GM12801 (cell line): Measurements from ENCODE around the gene NAP1L4.

ENCODE experiments used
- TF ChIP-seq, protein P1 (sequence below): IDR thresholded peaks from one replicate; pipeline ENCODE4 v1.5.1; 2011; ENCODE audit warnings: control low read depth; ENCODE audit not compliant: insufficient read length; ENCODE audit errors: extremely low read depth

The NAP1L4 gene

DNA sequence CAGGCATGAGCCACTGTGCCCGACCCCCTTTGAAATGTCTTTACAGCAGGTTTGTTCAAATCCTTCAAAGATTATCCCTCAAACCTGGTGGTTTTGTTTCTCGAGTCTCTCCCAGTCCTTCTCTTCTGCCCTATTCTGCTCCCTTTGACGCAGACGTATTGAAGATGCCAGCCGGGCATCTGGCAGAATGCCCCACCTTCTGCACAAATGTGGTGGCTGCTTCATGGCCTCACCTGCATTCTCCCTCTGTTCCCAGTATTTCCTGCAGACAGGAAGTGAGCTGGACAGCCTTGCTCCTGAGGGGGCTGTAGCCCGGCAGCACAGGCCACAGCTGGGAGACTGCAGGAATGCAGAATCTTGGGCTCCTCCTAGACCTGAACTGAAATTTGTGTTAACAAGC, 4.8 kb upstream of the NAP1L4 start:
- TF ChIP-seq, protein P1, sequence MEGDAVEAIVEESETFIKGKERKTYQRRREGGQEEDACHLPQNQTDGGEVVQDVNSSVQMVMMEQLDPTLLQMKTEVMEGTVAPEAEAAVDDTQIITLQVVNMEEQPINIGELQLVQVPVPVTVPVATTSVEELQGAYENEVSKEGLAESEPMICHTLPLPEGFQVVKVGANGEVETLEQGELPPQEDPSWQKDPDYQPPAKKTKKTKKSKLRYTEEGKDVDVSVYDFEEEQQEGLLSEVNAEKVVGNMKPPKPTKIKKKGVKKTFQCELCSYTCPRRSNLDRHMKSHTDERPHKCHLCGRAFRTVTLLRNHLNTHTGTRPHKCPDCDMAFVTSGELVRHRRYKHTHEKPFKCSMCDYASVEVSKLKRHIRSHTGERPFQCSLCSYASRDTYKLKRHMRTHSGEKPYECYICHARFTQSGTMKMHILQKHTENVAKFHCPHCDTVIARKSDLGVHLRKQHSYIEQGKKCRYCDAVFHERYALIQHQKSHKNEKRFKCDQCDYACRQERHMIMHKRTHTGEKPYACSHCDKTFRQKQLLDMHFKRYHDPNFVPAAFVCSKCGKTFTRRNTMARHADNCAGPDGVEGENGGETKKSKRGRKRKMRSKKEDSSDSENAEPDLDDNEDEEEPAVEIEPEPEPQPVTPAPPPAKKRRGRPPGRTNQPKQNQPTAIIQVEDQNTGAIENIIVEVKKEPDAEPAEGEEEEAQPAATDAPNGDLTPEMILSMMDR = no peak

DNA sequence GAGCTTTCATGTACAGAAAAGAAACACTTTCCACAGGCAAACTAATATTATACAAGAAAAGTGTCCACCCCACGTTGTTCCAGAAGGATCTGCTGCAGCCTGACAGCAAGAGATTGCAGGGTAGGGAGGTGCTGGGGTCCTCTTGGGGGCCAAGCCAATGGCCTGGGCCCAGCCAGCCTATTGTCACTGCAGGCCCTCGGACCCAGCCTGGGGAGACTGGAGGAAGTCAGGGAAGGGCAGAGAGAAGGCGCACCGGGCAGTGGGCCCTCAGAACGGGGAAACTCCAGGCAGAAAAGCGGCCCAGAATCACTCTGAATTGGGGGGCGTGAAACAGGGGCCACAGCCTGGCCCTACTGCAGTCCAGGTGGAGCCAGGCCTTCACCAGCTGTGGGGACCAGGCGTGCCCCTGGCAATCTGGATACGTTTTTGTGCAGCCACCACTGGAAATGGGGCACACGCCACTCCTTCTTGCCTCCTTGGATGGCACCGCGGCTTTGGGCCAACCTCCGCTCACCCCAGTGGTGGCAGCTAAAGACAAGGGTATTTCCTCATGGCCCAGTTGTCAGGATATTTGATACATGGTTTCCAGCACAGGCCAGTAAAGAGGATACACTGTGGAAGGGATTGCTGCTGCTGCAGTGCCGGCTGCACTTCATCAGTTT, 3.9 kb upstream of the NAP1L4 start:
- TF ChIP-seq, protein P1 = no peak

GRCh38 chr11:2995031-2995561, 3.0 kb upstream of the NAP1L4 start:
- TF ChIP-seq, protein P1 = no peak

DNA sequence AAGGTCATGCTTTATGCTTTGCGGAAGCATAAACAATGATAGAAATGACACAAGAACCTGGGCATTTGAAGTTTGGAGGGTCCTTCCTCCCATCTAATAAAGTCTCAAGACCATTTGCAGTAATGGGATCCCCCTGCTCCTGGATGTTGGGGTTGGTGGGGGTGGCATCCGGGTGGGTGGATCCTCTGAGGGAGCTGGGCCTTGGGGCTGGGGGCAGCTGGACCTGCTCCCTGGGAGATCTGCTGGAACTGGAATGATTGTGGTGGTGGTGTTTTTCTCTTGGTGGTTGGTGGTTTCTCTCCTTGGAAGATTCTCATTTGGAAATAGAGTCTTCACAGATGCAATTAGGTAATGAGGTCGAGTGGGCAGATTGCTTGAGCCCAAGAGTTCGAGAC, 2.2 kb upstream of the NAP1L4 start:
- TF ChIP-seq, protein P1 = no peak

- TF ChIP-seq, protein P1 = no peak
Measured at GRCh38 chr11:2992997-2993325, 832 bp upstream of the NAP1L4 start.

GRCh38 chr11:2991452-2992233, 486 bp downstream of the NAP1L4 start:
- TF ChIP-seq, protein P1 = no peak

DNA sequence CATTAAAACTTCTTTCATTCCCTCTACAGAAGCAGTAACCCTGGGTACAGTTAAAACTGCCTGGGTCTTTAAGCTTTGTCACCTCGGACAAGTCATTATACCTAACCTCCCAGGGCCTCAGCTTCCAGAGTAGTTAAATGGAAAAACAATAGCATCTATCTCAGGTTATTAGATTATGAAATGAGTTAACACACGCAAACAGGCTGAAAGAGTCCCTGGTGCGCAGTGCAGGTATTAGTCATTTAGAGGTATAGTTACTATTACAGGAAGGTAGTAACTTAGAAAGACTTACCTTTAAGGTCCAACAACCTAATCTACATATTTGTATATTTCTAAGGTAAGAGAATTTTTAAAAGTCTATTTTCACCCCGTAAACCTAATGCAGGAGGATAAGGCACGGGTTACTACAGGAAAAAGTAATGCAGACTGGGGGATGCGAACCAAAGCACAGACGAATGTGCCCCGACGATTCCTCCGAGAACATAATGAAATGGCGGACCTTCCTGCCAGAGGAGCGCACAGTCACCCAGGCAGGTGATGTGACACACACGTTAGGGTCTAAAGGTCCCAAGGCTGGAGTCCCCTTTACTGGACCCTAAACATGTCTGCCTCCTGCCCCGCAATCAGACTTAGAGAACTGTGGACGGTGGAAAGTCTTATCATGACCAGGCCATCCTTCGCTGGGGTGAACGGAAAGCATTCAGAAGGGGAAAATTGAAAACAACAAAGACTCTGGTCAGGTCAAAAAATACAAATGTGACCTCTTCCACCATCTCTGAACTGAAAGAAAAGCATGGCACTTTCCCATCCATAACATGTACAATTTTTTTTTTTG, 1.3 kb downstream of the NAP1L4 start:
- TF ChIP-seq, protein P1 = no peak
